NOMO-1 treated with DMSO at 0.1 percent for 48 hours (cell line): ENCODE results near the gene DISC1.

Experiments
- DNase-seq: peaks from one replicate; lab custom pipeline; 2025; ENCODE audit not compliant: unreplicated experiment; lab: John Stamatoyannopoulos, UW

DISC1 gene

DNA sequence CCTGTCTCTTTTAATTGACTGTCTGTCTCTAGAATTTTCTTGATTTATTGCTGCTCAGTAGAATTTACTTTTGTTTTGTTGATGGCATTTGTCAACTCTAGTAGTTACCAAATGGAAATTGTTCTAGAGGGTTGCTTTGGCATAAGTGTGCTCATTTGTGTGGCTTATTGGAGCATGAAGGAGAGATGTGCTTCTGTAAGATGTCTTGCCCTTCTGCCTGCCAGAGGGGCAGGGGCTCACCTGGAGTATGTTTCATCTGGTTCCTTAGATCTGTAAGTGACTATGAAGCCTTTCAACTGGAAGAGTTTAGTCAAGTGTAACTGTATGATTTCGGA, 345.5 kb downstream of the DISC1 start:
- no peak for DNase-seq

GRCh38 chr1:231973830-231974229, 347.2 kb downstream of the DISC1 start:
- DNase-seq, result no peak

DNA sequence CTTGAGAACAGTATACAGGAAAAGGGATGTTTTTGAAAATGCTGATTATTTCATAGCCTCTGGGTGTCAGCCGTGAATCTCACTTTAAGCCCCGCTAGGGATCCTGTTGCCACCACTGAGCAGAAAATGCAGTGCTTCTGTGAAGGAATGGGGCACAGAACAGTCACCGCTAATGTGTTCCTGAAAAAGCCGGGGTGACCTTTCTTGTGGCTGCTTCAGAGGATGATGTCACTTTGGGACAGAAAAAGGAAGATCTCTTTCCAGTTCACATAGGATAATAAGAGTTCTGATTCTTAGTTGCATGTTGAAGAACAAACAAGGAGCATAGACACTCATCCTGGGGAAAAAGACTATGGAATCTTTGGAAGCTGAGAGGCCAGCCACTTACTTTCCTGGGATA, 349.6 kb downstream of the DISC1 start:
- DNase-seq, result no peak

- DNase-seq, result no peak
These were observed 355.1 kb downstream of the DISC1 start for GRCh38 chr1:231981675-231982074.

DNA sequence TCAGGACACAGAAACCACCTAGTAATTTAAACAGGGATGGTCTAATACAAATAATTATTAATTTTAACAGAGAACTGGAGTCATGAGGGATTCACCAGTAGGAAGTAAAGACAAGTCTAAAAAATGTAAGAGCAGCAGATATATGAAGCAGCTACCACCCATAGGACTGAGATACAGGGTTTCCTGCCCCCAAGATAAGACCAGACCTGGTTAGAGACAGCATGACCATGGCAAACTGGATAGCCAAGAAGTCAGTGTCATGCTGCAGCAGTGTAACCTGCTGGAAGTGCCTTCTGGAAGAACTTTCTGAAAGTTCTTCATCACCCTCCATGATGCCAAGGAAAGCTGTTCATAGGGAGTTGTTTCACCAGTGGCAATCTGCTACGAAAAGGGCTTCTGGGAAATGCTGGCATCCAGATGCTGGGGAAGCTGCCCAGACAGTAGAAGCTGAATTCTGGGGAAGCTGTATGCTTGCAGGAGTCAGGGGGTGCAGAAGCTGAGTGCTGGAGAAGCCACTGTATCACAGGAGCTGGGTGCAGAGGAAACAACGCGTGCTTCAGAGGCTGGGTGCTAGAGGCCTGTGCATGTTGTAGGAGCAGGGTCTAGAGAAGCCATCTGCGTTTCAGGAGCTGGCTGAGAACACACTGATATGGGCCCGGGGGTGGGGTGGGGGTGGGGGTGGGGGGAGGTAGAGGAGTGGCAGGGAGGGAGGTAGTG, 356.4 kb downstream of the DISC1 start:
- no peak for DNase-seq

DNA sequence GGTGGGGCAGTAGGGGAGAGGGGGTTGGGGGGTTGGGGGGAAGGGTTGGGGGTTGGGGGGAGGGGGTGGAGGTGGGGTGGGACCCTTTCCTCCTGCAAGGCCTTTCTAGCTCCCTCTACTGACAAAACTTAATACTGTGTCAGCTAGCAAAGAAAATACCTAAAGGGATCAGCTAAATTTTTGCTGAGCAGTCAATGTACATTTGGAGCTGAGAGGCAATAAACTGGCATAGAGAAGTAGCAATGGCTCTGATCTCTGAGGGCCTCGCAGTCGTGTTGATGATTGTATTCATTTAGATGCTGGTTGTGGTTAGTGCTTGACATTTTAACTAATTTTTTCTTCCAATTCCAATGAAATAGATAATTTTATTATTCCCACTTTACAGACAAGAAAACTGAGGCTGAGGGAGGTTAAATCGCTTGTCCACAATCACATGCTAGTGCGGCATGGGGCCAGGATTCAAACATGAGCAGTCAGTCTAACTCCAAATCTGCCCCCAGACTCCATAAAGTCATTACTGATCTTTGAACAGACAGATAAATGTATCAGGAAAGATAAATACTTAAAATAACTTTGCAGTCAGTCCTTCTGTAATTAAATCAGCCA, 357.1 kb downstream of the DISC1 start:
- no peak for DNase-seq

DNA sequence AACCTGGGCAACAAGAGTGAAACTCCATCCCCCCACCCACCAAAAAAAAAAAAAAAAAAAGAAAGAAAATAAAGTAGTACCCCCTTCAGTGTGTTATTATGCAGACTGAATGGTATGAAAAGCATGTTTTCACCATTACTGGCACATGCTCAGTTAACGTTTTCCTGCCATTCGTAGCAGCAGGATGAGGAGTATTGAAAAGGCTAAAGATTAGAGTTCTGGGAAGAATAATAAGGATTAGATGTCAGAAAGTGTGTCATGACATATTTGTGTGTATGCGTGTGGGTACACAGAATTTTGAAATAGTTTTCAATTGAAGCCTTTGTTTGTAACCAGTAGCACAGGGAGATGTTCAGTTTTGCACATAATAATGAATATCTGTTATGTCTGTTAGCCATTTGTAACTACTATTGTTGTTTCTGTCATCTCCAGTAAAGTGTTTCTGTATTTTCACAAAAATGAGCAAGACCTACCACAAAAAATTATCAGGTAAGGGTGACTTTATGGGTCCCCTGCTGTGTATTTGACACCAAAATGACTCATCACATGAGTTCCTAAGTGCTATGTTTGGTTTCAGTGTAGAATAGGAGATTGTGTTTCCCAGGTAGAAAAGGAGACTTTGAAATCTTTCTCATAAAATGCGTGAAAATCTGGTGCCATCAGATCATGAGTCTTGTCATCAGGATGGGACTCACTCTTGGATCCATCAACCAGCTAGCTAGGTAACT, 358.9 kb downstream of the DISC1 start:
- no peak for DNase-seq

DNA sequence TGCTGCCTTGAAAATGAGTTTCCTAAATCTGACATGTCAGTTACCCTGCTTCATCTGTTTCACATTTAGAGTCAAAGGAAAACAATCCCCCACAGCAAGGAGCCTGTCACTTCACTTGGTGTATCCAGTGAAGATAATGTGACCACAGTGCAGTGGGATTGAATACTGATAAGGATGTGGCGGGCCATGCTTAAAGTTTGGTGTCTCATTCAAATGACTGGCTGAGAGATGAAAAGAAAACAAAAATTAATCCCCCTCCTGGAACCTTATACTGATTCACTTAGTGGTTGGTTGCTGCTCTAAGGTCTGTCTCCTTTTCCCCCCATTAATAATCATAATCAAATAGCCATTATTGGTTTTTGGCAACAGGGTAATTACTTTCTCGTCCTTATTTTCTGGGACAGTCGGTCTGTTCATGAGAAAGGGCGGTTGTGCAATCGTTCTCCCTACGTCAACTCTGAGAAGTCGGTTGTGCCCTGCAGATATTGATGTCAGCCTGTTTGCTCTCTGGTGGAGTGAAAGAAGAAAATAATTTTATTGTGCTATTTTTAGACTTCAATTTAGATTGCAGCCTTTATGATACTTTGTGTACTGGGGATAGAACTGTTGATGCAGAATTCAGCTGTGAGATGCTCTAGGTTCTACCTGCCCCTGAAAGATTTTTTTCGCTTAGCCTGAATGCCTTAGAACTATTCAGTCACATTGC, 360.2 kb downstream of the DISC1 start:
- DNase-seq, result no peak

DNA sequence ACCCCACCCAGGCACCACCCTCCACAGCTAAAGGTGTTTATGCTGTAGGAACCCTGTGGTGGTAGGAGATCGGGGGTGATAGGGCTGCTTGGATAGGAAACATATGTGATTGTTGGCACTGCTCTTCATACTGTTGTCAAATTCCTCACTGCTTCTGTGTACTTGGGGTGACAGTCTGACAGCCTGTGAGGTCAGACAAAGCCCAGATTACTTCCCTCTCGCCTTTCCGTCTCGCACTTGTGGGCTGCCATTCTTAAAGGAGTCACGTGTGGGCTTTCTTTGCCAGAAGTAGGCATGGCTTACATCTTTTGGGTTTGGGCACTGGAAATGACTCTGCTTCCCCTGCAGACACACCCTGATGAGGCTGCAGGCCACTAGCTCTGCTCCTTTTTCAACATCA, 363.8 kb downstream of the DISC1 start:
- DNase-seq, result no peak

- DNase-seq, result no peak
These were observed 364.6 kb downstream of the DISC1 start for GRCh38 chr1:231991231-231991630.

- no peak for DNase-seq
These were observed 367.4 kb downstream of the DISC1 start for GRCh38 chr1:231993968-231994455.

DNA sequence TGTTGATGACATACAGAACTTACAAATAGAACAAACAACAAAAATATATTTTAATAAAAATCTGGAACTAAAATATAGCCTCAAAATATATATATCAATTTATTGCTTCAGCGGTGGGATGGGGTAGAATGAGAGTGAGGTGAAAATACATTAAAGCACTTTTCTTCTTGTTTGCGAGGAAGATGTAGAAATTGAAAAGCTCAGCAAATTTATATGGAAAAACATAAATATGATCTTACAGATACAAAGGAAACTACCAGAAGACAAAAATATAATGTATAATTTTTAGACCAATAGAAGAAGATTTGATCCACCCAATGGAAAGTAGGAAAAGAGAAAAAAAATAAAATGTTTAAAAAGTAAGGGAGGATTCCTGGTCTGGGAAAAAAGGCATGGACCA, 372.2 kb downstream of the DISC1 start:
- DNase-seq, result no peak

GRCh38 chr1:232005300-232005699, 378.7 kb downstream of the DISC1 start:
- no peak for DNase-seq

GRCh38 chr1:232009741-232010140, 383.2 kb downstream of the DISC1 start:
- DNase-seq, result no peak

GRCh38 chr1:232011961-232012360, 385.4 kb downstream of the DISC1 start:
- no peak for DNase-seq

GRCh38 chr1:232012773-232013386, 386.3 kb downstream of the DISC1 start:
- no peak for DNase-seq

DNA sequence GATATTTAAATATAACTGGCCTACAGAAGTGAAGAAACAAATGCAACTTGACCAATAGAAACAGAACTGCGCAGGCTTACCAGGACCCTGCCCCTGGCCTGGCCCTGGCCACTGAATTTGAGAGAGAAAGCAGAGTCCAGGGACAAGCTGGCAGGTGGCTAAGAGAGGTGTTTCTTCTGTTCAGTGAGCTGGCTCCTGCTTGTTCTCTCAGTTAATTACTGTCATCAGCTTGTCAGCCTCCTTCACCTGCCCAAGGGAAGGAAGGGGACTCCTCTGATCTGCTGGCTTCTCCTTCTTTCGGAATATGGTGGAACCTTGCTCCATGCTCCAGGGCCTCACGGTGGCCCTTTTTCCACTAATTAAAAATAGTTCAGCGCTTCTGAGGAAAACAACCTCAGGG, 388.4 kb downstream of the DISC1 start:
- no peak for DNase-seq

DNA sequence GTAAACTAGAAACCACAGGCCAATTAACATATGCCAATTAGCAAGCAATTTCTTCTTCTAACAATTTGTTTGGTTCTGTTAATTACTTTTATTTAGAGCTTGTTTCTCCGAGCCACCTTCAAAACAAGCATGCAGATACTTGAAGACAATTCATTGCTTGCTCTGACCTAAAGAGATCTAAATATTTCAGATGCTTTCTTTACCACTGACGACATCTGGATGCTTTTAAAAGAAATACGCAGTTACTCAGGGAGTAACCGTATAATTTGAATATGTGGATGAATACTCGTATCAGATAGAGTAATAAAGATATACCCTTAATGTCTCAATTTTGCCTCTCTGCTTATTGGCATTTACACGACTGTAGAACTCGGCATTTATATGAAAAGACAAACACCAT, 390.0 kb downstream of the DISC1 start:
- DNase-seq, result no peak

DNA sequence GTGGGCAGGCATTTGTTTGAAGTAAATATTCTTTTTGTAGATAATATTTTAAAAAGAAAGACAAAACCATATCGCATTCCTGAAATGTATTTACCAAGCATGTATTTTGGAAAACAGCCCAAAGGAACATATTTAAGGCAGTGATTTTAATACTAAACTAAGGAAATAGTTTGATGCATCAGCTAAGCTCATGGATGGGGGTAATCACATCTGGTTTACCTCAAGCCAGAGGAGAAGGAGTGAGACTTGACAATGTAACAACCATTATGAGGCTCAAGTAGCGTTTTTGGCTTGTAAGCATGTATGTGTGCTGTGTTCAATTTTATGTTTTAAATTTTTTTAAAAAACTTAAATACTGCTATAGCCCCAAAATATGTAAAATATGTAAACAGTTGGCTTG, 390.5 kb downstream of the DISC1 start:
- DNase-seq, result no peak

- no peak for DNase-seq
These were observed 391.2 kb downstream of the DISC1 start for GRCh38 chr1:232017759-232018158.
